Vagina (tissue), 2 donors: ENCODE measurements around the gene CD300LG.

ENCODE experiments used
- POLR2A ChIP-seq, 2 donors: fragments of 450-650 bp; IDR thresholded peaks; one replicate each; pipeline ENCODE4 v1.6.1; 2017; ENCODE audit warnings: antibody characterized with exemption in 2 of 2, mild to moderate bottlenecking in 2 of 2, moderate library complexity in 2 of 2
- POLR2AphosphoS5 ChIP-seq, 2 donors: sonication (generic); formaldehyde crosslinking; IDR thresholded peaks; one replicate each; pipeline ENCODE4 v1.9.0; 2017; ENCODE audit warnings: antibody characterized with exemption in 2 of 2, mild to moderate bottlenecking in 2 of 2, low read depth in 1 of 2; ENCODE audit not compliant: insufficient read depth in 1 of 2
- TF ChIP-seq, protein P1 (sequence below), 3 experiments: fragments of 450-650 bp in 2 of 3; fragments of 200-600 bp in 1 of 3; sonication (generic) in 1 of 3; IDR thresholded peaks; one replicate each; pipeline ENCODE4 v1.5.1; 2017 to 2019; ENCODE audit warnings: antibody characterized with exemption in 3 of 3, mild to moderate bottlenecking in 2 of 3, moderate library complexity in 2 of 3

DNA sequence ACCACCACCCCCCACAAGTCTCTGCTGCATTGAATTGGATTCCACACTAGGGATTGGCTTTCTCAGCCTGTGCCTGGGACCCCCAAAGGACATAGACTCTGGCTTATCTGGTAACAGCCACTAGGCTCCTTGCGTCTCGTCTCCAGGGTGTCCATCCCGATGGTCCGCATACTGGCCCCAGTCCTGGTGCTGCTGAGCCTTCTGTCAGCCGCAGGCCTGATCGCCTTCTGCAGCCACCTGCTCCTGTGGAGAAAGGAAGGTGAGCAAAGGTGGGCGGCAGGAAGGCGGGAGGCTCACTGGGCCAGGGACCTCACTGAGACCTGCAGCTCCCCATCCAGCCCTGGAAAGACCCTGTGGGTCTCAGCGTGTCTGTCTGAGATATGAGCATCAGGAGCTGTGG is 8.1 kb downstream of the CD300LG start:
- TF ChIP-seq, protein P1, sequence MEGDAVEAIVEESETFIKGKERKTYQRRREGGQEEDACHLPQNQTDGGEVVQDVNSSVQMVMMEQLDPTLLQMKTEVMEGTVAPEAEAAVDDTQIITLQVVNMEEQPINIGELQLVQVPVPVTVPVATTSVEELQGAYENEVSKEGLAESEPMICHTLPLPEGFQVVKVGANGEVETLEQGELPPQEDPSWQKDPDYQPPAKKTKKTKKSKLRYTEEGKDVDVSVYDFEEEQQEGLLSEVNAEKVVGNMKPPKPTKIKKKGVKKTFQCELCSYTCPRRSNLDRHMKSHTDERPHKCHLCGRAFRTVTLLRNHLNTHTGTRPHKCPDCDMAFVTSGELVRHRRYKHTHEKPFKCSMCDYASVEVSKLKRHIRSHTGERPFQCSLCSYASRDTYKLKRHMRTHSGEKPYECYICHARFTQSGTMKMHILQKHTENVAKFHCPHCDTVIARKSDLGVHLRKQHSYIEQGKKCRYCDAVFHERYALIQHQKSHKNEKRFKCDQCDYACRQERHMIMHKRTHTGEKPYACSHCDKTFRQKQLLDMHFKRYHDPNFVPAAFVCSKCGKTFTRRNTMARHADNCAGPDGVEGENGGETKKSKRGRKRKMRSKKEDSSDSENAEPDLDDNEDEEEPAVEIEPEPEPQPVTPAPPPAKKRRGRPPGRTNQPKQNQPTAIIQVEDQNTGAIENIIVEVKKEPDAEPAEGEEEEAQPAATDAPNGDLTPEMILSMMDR (IDR thresholded peaks at IDR 0.05) = no peak
- TF ChIP-seq POLR2A (IDR thresholded peaks at IDR 0.05) (no peak), POLR2AphosphoS5 (IDR thresholded peaks at IDR 0.05; ENCODE audit: insufficient read depth in 1 of 2, low read depth in 1 of 2) (no peak)
